ENCODE data around the gene EFCAB12. TPM values are rescaled to one million over a fixed set of nuclear protein-coding genes. Genes with fewer than 3 reads are reported as not detected.
A peak's percentile ranks its signal among the peaks of the same experiment; 100 is the strongest.

Gene EFCAB12
- total and polyA plus RNA-seq, 2 of the 13 experiments (the other 11 are each of a cell fraction or from before 2014, with no cell fraction given): 0.31 to 2.4 TPM

- no peak for TF ChIP-seq ZNF253 (CRISPR knock-in tag; IDR thresholded peaks at IDR 0.05; ENCODE audit: borderline replicate concordance)
- TF ChIP-seq AHDC1 (CRISPR knock-in tag; IDR thresholded peaks at IDR 0.05; ENCODE audit: borderline replicate concordance): no peak
- no peak for TF ChIP-seq ZNF768 (CRISPR knock-in tag; IDR thresholded peaks at IDR 0.05)
- TF ChIP-seq IKZF1 (IDR thresholded peaks at IDR 0.05): no peak
- TF ChIP-seq AGO2 (optimal IDR thresholded peaks at IDR 0.05; ENCODE audit: low read depth, low read length): no peak
- no peak for TF ChIP-seq U2AF1 (optimal IDR thresholded peaks at IDR 0.05; ENCODE audit: low read depth, low read length)
- no peak for TF ChIP-seq HIVEP1 (CRISPR knock-in tag; IDR thresholded peaks at IDR 0.05)
- TF ChIP-seq RFX5 (IDR thresholded peaks at IDR 0.05; ENCODE audit: low read depth, low read length): no peak
- no peak for TF ChIP-seq ZFP1 (CRISPR knock-in tag; IDR thresholded peaks at IDR 0.05)
- TF ChIP-seq MAFK (conservative IDR thresholded peaks at IDR 0.05 in 1 of 2, IDR thresholded peaks at IDR 0.05 in 1 of 2; ENCODE audit: low read length in 2 of 2): no peak
- no peak; the same call in 1 of the 2 replicates for TF ChIP-seq ZNF354B (CRISPR knock-in tag; IDR thresholded peaks at IDR 0.05)
- TF ChIP-seq NKX3-1 (CRISPR knock-in tag; IDR thresholded peaks at IDR 0.05): peak; percentile 73
- TF ChIP-seq DR1 (CRISPR knock-in tag; IDR thresholded peaks at IDR 0.05): 0 out of 2 replicates have a peak, but pooled peaks have one; percentile 37
- TF ChIP-seq ZSCAN25 (CRISPR knock-in tag; IDR thresholded peaks at IDR 0.05): no peak
- no peak for TF ChIP-seq JUN (CRISPR knock-in tag; IDR thresholded peaks at IDR 0.05)
- no peak for TF ChIP-seq ZFP82 (CRISPR knock-in tag; IDR thresholded peaks at IDR 0.05; ENCODE audit: borderline replicate concordance)
- no peak for TF ChIP-seq NFKBIZ (CRISPR knock-in tag; IDR thresholded peaks at IDR 0.05)
- no peak for TF ChIP-seq SIN3B (IDR thresholded peaks at IDR 0.05; ENCODE audit: low read length)
- no peak for TF ChIP-seq ZKSCAN5 (CRISPR knock-in tag; IDR thresholded peaks at IDR 0.05)
- TF ChIP-seq TAF15 (IDR thresholded peaks at IDR 0.05; ENCODE audit: low read depth, low read length, poor library complexity, severe bottlenecking): no peak
- peak; percentile 72; the same call in 1 of the 2 replicates for TF ChIP-seq SMAD3 (CRISPR knock-in tag; IDR thresholded peaks at IDR 0.05)
- no peak for TF ChIP-seq ZNF230 (CRISPR knock-in tag; IDR thresholded peaks at IDR 0.05)
- no peak for TF ChIP-seq CHD2 (IDR thresholded peaks at IDR 0.05; ENCODE audit: low read depth, low read length)
- TF ChIP-seq NCOA2 (CRISPR knock-in tag; IDR thresholded peaks at IDR 0.05): 0 out of 2 replicates have a peak, but pooled peaks have one; percentile 11
- TF ChIP-seq FOXO4 (CRISPR knock-in tag; conservative IDR thresholded peaks at IDR 0.05): no peak
- no peak for TF ChIP-seq PAF1 (CRISPR knock-in tag; IDR thresholded peaks at IDR 0.05)
Measured at GRCh38 chr3:129399145-129399894, 29.1 kb downstream of the EFCAB12 start (continued).

Measured in HepG2 (cell line).